8988T (cell line): Measurements from ENCODE around the gene KCTD17.

Experiments used
- DNase-seq: peaks from one replicate; pipeline ENCODE4 v3.0.0; 2011

KCTD17 gene

DNA sequence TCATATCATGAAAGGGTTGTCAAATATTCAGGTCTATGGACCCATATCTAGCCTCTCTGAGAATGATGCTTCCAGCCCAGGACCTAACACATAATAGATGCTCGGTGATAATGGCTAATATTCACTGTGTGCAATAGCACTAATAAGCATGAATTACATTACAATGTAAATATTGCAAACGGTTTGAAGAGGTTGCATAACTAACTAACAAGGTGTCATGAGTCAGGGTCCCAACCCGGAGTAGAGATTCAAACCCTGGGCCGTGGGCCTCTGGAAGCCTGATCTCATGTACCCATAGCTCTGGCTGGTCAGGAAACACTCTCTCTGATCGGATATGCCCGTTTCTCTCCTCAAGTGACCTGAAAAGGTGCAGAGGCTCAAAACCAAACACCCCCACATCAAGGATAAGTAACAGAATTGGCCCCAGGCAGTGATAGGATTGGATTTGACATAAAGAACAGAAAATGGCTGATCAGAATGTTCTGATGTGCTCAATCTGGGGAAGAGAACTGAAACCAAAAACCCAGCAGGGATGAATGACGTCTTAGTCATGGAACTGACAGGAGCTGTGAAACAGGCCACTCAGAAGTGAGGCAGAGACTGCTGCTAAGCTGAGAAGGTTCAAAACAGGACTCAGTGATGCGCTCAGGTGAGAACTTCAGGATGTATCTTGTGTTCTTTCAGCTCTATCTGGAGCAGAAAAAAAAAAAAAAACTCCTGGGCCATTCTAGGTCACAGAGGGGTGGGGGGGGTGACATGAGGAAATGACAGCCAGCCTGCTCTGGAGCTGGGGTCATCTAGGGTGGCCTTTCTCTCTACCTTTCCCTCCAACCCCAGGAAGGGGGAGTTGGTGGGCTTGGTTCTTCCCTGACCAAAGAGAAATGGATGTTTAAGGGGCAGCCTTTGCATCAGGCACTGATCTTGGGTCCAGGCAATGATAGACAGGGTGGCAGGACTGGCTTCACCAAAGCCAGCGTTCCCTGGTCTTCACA is 6.6 kb upstream of the KCTD17 start:
- DNase-seq = no peak

DNA sequence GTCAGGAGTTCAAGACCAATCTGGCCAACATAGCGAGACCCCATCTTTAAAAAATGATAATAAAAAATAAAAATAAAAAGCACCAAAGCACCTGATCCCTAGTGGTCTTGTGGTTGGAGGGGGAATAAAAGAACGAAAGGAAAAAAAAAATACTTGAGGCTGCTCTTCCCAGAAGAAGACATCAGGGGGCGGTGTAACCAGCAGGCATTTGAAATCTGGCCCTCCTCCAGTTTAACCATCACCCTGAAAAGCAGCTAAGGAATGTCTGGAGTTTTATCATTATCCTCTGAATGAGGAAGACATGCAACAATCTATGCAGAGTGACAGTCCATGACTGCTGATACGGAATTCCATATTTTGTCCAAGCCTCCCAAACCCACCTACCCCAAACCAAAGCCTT is 5.6 kb upstream of the KCTD17 start:
- DNase-seq = no peak

DNA sequence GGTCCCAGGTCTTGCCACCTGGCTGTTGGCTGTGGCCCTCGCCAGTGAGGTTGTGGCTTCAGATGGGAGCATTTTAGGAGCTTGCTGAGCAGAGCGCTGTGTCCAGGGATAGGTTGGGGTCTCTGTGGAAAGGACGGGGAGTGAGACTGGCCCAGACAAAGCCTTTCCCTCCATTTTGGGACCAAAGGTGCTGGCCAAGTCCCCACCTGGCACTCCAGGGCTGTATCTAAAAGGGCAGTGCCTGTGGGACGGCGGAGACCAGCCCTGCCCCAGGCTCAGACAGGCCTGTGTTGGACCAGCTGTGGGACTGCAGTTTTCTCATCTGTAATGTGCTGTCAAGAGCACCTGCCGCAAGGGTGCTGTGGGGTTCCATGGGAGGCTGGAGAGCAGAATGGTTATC is 5.0 kb upstream of the KCTD17 start:
- DNase-seq = no peak

DNA sequence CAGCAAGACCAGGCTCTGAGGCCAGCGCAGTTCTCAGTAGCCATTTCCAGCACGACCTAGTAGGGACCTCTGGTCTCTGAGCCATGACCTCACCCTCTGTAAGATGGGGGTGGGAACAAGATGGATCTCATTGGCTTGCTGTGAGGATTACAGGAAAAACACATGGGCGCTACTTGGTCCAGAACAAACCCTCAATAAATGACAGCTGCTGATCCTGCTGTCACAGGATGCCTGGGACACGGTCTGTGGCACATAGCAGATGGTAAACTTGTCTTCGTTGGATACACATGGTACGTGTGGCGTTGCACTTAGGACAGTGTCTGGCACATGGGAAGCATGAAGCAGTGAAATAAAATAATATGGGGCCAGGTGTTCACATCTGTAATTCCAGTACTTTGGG is 4.5 kb upstream of the KCTD17 start:
- DNase-seq = no peak

DNA sequence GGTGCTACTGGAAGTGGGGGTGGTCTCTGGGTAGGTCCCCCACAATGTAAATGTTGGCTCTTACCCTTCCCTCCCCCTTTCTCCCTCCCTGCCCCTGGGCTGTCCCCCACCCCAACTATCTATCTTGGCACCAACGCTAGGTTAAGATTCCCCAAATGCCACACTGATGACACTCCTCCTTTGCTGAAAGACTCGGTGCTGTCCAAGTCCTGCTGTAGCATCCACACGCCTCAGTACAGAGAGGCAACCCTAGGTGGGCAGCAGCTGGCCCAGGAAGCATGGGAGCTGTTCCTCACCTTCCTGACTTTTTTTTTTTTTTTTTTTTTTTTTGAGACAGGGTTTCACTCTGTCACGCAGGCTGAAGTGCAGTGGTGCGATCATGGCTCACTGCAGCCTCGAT is 3.4 kb upstream of the KCTD17 start:
- no peak for DNase-seq

DNA sequence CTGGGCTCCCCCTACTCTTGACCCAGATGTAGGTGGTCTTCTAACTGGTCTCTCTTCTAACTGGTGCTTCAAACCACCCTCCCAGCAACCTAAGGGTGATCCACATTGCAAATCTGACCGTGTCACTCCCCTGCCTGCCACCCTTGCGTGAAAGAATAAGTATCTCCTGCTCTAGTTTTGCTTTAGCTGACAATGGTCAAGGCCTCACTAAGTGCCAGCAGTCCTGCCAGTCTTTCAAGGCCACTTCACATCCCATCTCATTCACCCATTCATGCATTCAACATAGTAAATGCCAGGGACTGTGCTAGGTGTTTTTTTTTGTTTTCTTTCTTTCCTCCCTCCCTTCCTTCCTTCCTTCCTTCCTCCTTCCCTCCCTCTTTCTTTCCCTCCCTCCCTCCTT is 2.3 kb upstream of the KCTD17 start:
- no peak for DNase-seq

DNA sequence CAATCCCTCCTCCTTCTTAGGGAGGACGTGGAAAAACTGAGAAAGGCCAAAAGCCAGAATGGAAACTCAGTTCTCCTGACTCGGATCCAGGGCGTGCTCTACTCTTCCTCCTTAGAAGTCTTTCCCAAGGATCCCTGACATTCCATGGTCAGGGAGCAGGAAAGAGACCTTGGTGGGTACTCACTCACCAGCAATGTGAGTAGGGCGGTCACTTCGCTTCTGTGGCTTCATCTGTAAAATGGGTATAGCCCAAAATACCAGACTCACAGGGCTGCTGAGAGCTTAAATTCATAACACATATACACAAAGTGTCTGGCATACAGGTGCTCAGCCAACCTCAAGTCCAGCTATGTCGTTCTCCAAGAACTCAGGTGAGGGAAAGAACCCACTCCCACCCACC is 629 bp upstream of the KCTD17 start:
- DNase-seq = no peak

DNA sequence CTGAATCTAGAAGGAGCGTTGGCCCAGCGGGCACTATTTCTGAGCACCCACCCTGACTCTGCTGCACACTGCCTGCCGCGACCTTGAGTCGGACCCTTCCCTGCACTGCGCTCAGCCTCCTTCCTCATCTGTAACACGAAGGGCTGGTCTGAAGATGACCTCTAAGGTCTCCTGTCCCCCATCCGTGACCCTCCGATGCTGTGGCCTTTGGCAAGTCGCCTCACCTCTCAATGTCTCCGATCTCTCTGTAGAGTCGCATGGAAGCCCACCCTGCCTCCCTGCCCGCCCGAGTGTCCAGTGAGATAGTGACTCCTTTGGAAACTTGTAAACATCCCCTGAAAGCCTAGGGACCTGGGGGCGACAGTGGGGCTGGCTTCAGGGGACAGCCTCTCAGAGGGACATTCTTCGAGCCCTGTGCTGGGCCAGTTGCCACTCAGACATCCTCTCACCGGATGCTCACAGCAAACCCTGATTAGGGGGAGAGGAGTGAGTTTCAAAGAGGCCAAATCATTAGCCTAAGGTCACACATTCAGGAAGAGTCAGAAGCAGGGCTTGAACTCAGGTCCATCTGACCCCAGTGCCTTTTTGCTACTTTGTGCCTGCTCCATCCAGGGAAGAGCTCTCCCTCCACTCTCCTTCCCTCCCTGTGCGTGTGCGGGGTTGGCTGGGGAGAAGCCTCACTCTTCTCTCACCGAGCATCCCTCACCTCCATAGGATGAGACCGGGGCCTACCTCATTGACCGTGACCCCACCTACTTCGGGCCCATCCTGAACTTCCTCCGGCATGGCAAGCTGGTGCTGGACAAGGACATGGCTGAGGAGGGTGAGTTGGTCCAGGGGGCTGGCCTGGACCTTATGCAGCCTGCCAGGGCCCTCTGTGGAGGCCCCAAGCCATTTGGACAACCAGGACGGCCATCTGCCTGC is 1.1 kb downstream of the KCTD17 start:
- no peak for DNase-seq

DNA sequence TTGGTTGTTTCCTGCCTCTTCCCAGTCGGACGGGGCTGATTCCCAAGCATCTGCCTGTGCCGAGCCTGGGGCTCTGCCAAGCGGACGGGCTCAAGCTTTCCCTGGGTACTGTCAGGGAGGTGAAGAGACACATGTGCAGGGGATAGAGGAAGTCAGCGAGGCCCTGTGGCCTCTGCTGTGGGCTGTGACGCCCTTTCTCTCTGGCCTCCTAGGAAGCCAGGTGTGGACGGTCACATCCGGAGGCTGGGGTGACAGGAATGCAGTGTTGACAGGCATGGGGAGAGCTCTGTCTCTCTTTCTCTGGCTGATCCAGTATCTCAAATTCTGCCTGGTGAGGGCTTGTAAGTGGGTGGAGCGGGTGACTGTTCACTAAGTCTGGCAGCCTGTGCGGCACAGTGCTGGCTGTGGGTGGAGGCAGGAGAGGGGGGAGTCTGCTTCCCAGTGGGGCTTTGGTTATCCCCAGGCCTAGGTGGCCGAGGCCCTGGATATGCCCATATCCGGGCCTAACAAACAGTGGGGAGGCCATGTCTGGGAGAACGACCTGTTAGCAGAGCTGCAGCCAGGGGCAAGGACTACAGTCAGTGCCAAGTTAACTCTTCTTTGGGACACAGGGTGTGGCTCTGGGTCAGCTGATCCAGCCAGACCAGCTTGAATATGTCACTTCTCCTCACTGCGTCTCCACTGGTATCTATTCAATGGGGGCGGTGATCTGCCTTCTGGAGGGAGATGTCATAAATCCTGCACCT is 1.9 kb downstream of the KCTD17 start:
- DNase-seq = no peak

DNA sequence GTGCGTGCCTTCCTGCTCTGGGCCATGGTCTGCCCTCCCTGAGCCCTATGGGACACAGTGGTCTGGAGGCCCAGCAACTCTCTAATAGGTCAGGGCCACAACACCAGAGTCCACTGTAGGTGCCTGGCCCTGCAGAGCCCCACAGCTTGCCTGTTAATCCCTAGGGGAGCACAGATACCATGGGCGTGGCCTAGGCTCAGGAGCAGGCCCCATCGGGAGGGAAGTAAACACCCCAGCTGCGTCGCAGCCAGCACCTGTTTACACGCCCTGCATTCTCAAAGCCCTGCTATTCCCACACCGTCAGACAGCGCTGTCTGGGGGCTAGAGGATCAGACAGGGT is 2.5 kb downstream of the KCTD17 start:
- no peak for DNase-seq

DNA sequence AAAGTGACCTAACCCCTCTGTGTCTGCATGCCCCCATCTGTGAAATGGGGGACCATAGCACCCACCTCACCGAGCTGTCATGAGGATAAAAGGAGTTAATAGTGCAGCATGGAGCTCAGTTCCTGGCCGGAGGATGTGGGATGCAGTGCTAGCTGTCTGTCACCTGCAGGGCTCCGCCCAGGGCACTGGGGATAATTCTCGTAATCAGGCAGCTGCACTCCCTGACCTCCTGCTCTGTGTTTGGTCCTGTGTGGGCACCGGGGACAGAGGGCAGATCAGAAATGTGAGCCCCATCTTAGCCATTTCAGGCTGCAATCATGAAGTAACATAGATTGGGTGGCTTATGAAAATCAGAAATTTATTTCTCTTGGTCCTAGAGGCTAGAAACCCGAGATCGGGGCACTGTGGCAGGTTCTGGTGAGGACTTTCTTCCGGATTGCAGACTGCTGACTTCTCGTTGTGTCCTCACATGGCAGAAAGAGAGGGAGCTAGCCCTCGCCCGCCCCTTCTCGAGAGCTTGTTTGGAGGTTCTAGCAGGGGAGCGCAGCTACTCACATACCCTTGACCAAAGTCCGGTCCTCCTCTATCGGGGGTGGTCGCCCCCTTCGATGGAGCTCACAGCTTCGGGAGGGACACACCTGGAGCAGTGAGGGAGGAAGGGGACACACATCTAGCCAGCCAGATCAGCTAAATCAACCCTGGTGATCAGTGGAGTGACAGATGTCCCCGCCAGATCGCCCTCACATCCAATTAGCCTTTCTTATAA is 3.2 kb downstream of the KCTD17 start:
- DNase-seq = no peak

DNA sequence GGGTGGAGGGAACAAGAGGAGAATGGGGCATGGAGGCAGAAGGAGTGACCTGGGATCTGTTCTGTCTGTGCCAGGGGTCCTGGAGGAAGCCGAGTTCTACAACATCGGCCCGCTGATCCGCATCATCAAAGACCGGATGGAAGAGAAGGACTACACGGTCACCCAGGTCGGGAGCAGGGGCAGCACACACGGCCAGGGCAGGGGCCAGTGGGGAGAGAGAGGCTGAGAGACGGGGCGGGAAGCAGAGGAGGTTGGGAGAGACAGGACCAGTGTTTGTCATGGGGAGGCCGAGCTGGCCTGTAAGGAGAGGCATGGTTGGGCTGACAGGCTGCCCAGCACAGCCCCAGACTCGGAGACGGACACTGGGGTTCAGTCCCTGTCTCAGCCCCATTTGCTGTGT is 4.7 kb downstream of the KCTD17 start:
- no peak for DNase-seq

DNA sequence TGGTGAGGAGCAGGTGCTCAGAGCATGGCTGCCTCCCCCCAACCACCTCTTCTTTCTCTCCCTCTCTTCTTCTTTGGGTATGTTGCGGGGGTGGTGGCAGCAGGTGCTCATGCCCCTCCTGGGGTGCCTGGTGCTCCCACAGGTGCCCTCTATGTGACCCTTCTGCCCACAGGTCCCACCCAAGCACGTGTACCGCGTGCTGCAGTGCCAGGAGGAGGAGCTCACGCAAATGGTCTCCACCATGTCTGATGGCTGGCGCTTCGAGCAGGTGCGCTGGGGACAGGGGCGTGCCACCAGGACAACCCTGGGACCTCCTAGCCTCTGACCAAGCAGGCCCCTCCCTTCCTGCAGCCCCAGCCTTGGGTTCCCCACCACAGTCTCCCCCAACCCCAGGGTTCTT is 5.7 kb downstream of the KCTD17 start:
- no peak for DNase-seq

DNA sequence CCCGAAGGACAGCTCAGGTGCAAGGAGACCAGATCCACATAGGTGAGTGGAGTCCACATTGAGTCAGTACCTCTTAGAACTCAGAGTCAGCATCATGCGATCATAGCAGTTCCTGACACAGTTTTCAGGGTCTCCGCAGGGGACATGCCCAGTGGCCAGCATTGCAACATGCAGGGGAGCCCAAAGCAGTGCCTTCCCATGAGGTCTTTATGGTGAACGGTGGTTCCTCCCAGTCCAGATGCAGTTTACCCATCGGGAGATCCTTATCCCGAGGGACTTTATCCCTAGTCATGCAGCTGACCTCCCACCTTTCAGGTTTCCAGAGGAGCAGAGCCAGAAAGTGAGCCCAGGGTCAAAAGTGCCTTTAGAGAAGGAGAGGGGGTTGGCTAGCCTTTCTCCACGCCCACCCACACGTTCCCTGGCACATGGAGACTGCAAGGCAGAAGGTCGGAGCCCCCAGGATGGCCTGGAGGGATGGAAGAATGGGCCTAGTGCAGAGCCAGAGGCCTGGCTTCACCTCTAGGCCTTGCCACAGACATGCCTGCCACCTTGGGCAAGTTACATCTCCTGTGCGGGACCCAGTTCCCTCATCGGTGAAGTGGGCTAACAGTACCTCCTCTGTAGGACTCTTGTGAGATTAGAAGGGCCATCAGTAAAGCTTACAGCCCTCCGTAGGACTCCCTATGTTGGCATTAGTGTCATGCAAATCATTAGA is 6.4 kb downstream of the KCTD17 start:
- DNase-seq = no peak

DNA sequence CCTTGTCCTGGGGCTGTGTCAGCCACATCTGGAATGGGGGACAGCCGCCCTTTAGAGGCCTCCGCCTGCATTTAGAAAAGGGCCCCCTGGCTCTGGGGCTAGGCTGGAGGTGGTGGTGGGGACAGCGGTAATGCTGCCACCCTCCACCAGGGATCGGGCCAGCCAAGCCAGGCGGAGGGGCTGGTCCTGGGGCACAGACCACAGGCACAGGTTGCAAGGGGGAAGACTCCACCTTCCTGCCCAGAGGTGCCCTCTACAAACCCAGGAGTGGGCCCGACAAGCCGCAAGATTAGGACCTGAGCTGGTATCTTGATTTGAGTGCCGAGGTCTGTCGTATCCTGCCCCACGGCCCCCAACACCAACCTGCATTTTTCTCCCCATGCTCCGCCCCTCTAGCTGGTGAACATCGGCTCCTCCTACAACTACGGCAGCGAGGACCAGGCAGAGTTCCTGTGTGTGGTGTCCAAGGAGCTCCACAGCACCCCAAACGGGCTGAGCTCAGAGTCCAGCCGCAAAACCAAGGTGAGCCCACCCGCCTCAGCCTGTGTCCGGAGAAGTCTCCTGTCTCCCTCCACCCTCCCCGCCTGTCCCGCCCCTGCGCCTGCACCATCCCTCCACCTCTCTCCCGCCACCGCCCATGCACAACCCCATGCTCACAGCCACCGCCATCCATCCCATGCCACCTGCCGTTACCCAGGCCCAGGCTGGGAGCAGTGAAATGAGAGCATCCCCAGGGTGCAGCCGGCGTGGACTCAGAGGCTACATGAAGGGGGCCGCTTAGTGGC is 7.6 kb downstream of the KCTD17 start:
- DNase-seq = no peak

DNA sequence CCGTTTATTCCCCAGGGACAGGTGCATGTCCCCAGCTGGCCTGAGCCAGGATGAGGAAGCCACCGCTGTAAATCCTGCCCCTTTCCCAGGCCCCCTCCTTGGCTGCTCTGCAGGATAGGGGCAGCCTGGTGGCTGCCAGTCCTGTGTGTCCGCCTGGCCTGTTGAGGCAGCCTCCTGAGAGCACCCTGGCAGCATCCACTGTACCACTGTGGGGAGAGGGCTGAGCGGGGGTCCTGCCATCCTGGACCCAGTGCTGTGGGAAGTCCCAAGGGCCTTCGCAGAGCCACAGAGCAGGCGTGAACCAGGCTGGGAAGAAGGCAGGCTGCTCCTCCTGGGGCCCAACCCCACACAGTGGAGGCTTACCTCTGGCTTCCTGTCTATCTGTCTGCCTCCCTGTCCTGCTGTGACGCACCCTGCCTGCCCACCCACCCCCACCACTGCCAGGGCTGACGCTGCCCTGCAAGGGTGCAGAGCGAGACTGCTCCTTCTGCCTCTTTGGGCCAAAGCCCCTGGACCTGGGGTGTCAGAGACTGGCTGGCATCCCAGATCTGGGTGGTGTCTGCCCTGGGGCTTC is 8.4 kb downstream of the KCTD17 start:
- DNase-seq = no peak

DNA sequence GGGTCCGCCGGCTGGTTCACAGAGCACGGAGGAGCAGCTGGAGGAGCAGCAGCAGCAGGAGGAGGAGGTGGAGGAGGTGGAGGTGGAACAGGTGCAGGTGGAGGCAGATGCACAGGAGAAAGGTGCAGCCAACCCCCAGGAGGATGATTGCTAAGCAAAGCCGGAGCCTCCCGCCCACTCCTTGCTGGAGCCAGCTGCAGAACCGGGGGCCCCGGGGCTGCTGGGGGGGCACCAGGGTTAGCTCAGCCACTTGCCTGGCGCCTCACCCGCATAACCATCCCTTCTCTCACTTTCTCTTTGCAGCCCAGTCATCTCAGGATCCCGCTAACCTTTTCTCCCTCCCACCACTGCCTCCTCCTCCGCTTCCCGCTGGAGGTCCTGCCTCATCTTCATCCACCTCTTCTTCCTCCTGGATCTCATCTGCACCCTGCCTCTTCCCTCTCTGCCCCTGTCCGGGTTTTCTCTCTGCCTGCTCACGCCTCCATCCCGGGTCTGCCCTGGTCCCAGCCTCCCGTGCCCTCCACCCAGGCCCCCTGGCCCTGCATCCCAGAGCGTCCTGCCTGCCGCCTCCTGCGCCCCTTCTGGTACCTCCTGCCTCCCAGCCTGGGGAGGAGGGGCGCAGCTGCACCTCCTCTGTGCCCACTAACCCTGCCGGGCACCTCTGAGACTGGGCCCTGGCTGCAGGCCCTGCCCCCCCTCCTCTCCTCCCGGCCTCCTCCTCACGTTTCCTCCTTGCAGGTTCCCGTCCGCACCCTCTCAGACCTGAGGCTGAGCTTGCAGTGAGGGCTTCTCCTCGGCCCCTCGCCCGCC is 9.5 kb downstream of the KCTD17 start:
- DNase-seq = no peak

DNA sequence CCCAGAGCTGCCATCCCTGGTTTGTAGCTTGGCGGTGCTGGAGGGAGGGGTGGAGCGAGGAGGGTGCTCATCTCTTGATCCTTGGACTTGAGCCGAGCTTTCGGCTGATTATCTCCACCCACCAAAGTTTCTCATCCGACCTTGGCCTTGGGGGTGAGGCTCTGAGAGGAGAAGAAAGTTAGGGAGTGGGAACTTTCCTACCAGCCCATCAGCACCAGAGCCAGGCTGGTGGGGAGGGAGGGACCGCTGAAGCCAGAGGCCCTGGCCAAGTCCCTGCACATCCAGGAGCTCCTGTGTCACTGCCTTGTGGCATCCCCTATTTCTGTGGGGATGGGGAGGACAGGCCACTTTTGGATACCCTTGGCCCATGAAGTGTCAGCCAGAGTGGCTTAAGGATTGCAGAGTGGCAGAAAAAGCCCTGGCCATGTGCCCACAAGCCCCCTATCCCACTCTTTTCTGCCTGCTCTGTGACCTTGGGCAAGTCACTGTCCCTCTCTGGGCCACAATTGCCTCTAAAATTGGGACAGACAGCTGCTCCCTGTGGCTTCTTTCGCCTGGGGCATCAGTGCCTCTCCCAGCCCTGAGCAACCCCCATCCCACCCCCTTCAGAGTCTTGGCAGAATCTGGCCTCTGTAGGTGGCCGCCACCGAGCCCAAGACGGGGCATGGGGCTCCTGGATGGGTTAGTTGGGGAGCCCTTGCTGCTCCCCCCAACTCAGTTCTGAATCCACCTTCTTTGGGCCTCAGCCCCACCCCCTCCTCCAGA is 10.3 kb downstream of the KCTD17 start:
- DNase-seq = no peak

DNA sequence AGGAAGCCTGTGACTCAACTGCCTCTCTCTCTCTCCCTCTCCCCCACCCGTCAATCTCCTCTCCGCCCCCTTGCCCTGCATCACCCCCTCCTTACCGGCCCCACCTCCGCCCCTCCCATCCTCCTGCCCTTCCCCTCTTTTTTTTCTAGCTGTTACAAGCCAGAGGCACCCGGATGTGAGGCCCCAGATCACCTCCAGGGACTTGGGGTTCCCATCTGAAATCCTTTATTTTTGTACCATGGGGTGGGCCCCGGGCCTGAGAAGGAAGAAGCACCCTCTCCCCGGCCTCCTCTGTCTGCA is 10.8 kb downstream of the KCTD17 start:
- no peak for DNase-seq
